Stimulated activated CD8-positive, alpha-beta memory T cell treated with anti-CD3 and anti-CD28 coated beads, Interleukin-2, amount 100 ng/mL, for 48 hours (primary cell): ENCODE measurements around the gene NPIPA1.
"Not testable (repeated sequence)": the region's sequence is repeated elsewhere in the genome, so short reads cannot be mapped to it uniquely, and the experiment has no call there.

ENCODE experiments used
- DNase-seq, 2 donors: peaks; one replicate each; pipeline ENCODE4 v3.0.0-alpha.2; 2020; ENCODE audit warnings: low read depth in 2 of 2

NPIPA1 gene

DNA sequence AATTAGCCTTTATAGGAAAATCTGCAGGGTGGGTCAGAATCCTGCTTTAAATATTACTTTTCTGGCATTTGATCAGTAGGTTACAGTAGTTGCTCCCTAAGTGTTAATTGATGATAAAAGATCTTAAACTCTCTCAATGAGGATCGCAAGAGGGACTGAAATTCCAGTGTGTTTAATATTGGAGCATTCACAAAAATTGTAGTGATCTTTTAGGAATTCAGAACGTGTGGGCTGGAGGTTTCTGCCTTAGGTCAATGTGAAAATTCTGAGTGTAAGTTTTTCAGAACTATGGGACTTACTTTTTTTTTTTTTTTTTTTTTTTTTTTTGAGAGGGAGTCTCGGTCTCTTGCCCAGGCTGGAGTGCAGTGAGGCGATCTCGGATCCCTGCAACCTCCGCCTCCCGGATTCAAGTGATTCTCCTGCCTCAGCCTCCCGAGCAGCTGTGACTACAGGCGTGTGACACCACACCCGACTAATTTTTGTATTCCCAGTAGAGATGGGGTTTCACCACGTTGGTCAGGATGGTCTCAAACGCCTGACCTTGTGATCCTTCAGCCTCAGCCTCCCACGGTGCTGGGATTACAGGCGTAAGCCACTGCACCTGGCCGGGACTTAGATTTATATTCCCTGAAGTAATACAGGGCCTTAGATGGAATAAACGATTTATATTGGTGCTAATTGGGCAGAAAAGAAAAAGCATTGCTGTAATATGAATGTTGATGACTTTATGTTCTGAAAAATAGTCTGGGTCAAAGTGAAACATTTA, 39.9 kb downstream of the NPIPA1 start:
- DNase-seq = not testable (repeated sequence)

DNA sequence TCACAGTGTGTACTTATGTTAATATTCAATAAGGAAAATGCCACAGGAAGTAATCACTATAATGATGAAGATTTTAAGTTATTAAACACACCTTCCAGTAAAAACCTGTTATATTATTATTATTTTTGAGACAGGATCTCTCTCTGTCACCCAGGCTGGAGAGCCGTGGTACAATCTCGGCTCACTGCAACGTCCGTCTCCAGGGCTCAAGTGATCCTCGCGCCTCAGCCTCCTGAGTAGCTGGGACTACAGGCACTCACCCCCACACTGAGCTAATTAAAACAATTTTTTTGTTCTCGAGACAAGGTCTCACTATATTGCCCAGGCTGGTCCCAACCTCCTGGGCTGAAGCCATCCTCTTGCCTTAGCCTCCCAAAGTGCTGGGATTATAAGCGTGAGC, 41.0 kb downstream of the NPIPA1 start:
- not testable (repeated sequence) for DNase-seq

DNA sequence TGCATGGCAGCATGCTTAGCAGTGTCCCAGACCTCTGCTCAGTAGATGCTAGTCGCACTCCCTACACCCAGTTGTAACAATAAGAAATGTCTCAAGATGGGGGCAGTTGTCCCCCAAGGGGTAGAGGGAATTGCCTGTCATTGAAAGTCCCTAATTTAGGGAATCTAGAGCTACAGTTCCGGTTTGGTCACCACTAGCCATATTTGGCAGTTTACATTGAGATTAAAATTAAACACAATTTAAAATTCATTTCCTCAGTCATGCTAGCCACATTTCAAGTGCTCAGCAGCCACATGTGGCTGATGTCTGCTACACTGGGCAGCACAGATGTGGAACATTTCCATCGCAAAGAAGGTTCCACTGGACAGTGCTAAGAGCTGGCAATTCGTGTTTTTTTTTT, 41.7 kb downstream of the NPIPA1 start:
- DNase-seq = not testable (repeated sequence)

DNA sequence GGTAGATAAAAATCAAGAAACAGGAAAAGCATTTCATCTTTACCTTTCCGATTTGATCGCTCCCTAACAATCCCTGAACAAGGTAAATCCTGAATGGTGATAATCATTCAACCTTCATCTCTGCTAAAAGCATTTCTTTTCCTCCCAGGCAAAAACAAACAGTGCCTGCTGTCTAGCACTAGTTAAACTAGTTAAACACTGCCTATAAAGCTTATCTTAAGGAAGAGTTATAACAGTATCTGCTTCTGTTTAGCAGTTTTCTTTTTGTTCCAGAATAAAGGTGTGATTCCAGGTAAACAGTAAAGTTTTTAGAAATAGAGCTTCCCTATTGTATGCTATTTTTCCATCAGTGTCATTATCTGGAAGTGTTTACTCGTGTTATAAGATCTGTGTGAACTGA, 44.0 kb downstream of the NPIPA1 start:
- DNase-seq = not testable (repeated sequence)

DNA sequence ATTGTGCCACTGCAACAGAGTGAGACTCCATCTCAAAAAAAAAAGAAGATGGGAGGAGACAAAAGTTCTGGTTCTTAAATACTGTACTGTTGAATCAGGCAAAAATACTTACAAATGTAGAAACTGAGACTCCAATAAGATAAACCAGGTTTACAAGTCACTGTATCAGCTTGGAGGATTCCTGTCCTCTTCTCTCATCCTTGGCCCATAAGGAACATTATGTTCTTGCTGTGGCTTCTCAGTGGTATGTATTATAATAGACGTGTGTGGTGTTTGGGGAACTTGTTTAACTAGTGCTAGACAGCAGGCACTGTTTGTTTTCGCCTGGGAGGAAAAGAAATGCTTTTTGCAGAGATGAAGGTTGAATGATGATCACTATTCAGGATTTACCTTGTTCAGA, 45.3 kb downstream of the NPIPA1 start:
- not testable (repeated sequence) for DNase-seq

DNA sequence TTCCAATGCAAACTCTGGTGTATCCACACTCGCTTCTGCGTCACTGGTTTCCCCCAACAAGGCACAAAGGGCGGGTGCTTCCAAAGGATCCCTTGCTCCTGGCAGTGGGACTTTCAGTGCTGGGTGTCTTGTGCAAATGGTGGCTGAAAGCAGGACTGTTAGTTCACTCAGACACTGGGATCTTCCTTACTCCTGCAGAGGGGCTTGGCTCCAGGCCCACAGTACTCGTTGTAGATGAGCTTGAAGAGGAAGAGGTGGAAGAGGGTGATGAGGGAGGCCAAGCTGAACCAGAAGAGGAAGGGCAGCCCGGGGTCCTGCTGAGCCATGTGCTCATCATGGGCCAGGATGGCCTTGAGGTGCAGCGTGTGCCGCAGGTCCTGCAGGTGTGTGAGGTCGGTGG, 50.8 kb downstream of the NPIPA1 start:
- DNase-seq = not testable (repeated sequence)

DNA sequence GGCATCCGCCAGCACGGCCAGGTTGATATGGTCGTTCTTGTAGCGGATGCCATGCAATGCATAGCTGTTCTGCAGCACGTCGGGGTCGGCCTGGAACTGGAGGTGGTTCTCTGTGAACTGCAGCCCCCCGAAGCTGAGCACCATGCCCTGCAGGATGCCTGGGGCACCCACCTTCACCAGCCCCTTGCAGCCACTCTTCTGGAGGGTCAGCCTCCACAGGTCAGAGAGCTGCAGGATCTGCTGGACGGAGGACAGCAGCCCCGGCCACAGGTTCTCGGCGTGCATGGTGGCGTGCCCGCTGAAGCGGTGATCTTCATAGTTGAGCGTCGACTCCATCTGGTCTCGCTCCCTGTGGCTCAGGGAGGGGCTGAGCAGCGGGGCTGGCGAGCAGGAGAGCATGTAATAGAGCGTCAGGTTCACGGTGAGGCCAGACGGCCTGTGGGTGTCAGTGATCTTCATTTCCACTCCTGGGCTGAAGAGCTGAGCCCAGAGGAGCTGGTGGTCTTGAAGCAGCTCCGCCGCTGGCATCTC, 51.5 kb downstream of the NPIPA1 start:
- DNase-seq = not testable (repeated sequence)

DNA sequence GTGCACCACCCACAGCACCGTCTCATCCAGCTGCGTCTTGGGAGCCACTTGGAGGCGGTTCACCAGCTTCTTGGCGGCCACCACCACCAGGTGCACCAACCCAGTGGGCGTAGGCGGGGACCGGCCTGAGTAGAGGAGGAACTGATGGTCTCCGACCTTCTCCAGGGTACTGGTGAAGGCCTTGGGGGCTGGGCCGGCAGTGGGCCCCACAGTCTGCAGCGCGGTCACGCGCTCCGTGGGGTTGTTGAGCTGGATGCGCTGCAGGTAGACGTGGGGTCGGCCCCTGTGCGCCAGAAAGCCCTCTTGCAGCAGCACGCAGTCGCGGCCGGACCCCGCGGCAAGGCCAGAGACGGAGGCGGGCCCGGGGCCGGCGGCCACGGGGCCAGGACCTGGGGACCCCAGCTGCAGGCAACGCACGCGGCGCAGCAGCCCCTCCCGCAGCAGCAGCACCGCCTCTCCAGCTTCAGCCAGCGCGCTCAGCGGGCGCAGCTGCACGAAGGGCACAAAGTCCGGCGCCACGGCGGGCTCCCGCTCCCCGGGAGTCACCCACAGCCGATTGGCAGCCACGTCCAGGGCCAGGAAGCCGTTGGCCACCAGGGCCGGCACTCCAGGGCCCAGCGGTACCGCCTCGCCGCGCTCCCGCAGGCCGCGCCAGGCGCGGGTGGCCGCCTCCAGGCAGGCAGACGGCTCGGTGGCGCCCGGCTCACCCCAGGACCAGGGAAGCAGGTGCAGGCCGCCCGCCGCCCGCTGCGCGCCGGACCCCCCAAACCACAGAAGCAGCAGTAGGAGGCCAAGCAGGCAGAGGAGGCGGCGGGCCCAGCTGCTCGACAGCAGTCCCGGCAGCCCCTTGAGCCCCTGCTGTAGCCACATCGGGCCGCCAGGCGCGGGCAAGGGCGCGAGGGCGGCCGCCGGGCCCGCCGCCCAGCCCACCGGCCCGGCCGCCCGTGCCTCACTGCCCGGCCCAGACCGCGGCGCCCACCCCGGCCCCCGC, 52.3 kb downstream of the NPIPA1 start:
- DNase-seq = not testable (repeated sequence)

DNA sequence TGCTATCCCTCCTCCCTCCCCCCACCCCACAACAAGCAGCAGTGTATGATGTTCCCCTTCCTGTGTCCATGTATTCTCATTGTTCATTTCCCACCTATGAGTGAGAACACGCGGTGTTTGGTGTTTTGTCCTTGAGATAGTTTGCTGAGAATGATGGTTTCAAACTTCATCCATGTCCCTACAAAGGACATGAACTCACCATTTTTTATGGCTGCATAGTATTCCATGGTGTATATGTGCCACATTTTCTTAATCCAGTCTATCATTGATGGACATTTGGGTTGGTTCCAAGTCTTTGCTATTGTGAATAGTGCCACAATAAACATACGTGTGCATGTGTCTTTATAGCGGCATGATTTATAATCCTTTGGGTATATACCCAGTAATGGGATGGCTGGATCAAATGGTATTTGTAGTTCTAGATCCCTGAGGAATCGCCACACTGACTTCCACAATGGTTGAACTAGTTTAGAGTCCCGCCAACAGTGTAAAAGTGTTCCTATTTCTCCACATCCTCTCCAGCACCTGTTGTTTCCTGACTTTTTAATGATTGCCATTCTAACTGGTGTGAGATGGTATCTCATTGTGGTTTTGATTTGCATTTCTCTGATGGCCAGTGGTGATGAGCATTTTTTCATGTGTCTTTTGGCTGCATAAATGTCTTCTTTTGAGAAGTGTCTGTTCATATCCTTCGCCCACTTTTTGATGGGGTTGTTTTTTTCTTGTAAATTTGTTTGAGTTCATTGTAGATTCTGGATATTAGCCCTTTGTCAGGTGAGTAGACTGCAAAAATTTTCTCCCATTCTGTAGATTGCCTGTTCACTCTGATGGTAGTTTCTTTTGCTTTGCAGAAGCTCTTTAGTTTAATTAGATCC, 56.3 kb downstream of the NPIPA1 start:
- DNase-seq = not testable (repeated sequence)

DNA sequence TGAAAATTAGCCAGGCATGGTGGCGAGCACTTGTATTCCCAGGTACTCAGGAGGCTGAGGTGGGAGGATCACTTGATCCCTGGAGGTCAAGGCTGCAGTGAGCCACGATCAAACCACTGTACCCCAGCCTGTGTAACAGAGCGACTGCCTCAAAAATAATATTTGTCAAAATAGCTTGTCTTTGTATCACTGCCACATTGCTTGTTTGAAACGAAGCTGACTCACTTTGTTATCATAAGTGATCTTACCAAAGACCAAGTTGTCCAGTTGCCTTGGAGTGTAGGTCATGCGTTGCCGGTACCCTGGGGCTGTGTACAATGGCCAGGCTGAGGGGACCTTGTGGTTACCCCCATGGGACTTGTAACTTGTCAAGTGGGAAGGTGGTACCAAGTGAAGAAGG, 59.5 kb downstream of the NPIPA1 start:
- DNase-seq = not testable (repeated sequence)

DNA sequence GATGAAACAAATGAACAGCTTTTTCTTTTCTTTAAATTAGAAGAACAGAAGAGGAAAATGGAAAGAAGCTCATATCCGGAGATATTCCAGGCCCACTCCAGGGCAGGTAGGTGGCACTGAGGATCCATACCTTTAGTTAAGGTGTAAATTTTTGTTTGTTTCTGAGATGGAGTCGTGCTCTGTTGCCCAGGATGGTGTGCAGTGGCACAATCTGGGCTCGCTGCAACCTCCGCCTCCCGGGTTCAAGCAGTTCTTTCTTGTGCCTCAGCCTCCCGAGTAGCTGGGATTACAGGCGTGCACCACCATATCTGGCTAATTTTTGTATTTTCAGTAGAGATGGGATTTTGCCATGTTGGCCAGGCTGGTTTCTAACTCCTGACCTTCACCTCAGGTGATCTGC, 61.1 kb downstream of the NPIPA1 start:
- not testable (repeated sequence) for DNase-seq

DNA sequence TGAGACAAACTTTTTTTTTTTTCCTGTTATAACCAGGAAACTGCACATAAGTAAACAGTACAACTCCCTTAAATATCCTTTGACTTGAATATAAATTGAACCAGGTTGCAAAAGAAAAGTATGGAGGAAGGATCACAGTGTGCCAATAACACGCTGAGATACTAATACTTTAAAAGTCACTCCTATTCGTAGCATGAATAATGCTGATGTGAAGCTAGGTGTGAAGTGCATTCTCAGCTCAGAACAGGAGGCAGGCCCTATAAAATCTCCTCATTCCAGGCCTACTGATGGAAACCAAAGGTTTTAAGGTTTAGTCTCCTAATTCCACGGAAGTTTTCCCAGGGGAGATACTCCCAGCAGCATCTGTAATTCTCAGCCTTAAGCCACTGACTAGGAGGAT, 62.6 kb downstream of the NPIPA1 start:
- DNase-seq = not testable (repeated sequence)
